Keratinocyte (primary cell): ENCODE measurements around the gene C8G. TPM values are rescaled to one million over a fixed set of nuclear protein-coding genes. Genes with fewer than 3 reads are reported as not detected.

Experiments
- DNase-seq: peaks from one replicate; pipeline ENCODE4 v3.0.0-alpha.2; 2011; ENCODE audit warnings: low read depth, missing footprints, low spot score
- FAIRE-seq: peaks from 2 replicates; lab custom pipeline; 2011; peaks lifted over from hg19 to GRCh38; lab: Jason Lieb, UNC
- H2AFZ ChIP-seq: 2 replicates; pipeline ENCODE4 v1.6.0; 2012; ENCODE audit warnings: low read length, control low read depth, inconsistent platforms; ENCODE audit not compliant: control insufficient read depth
- H3K27ac ChIP-seq: 2 replicates; pipeline ENCODE4 v1.5.1; 2011; ENCODE audit warnings: low read length; ENCODE audit not compliant: control insufficient read depth, insufficient read depth
- H3K27me3 ChIP-seq: 3 replicates; pipeline ENCODE4 v1.6.0; 2011; ENCODE audit warnings: low read length; ENCODE audit not compliant: control insufficient read depth, insufficient read depth; ENCODE audit errors: extremely low read depth
- H3K36me3 ChIP-seq, 2 experiments: 2 replicates in 1 of 2; 3 replicates in 1 of 2; pipeline ENCODE4 v1.5.1; 2011; ENCODE audit warnings: low read length in 2 of 2, mild to moderate bottlenecking in 1 of 2; ENCODE audit not compliant: control insufficient read depth in 2 of 2, insufficient read depth in 2 of 2; ENCODE audit errors: extremely low read depth in 1 of 2
- H3K4me1 ChIP-seq: 3 replicates; pipeline ENCODE4 v1.5.1; 2011; ENCODE audit warnings: low read length; ENCODE audit not compliant: control insufficient read depth, insufficient read depth; ENCODE audit errors: extremely low read depth
- H3K4me2 ChIP-seq: 3 replicates; pipeline ENCODE4 v1.6.0; 2011; ENCODE audit warnings: low read depth, low read length; ENCODE audit not compliant: control insufficient read depth, insufficient read depth; ENCODE audit errors: extremely low read depth
- H3K4me3 ChIP-seq, 3 experiments: fragments of 200-600 bp in 1 of 3; sonication (generic) in 1 of 3; 2 replicates in 2 of 3; 3 replicates in 1 of 3; pipeline ENCODE4 v1.5.1; 2011 to 2016; ENCODE audit warnings: low read length in 3 of 3, mild to moderate bottlenecking in 3 of 3, control low read depth in 2 of 3, inconsistent platforms in 1 of 3, low read depth in 1 of 3, mixed read lengths in 1 of 3, mixed run types in 1 of 3, moderate library complexity in 1 of 3; ENCODE audit not compliant: control insufficient read depth in 2 of 3, insufficient read depth in 2 of 3; ENCODE audit errors: extremely low read depth in 1 of 3
- H3K79me2 ChIP-seq: 2 replicates; pipeline ENCODE4 v1.6.0; 2012; ENCODE audit warnings: low read length; ENCODE audit not compliant: control insufficient read depth, insufficient read depth
- H3K9ac ChIP-seq: 3 replicates; pipeline ENCODE4 v1.6.0; 2011; ENCODE audit warnings: low read length; ENCODE audit not compliant: control insufficient read depth, insufficient read depth; ENCODE audit errors: extremely low read depth
- H3K9me1 ChIP-seq: 3 replicates; pipeline ENCODE4 v1.6.0; 2011; ENCODE audit warnings: low read length; ENCODE audit not compliant: control insufficient read depth, insufficient read depth; ENCODE audit errors: extremely low read depth
- H3K9me3 ChIP-seq: 2 replicates; pipeline ENCODE4 v1.5.1; 2012; ENCODE audit warnings: low read depth, low read length; ENCODE audit not compliant: control insufficient read depth
- H4K20me1 ChIP-seq: 3 replicates; pipeline ENCODE4 v1.6.0; 2011; ENCODE audit warnings: low read length; ENCODE audit not compliant: control insufficient read depth, insufficient read depth; ENCODE audit errors: extremely low read depth
- CTCF ChIP-seq, 3 experiments: IDR thresholded peaks in 1 of 3; conservative IDR thresholded peaks in 1 of 3; optimal IDR thresholded peaks in 1 of 3; 2 replicates in 2 of 3; 3 replicates in 1 of 3; pipeline versions ENCODE3 to v1.5.1; 2011; ENCODE audit warnings: low read length in 3 of 3, mild to moderate bottlenecking in 3 of 3, moderate library complexity in 2 of 3, control low read depth in 1 of 3, inconsistent platforms in 1 of 3; ENCODE audit not compliant: insufficient read depth in 2 of 3; ENCODE audit errors: extremely low read depth in 1 of 3
- EZH2 ChIP-seq: IDR thresholded peaks from one replicate; pipeline ENCODE4 v1.6.1; 2012; ENCODE audit warnings: inconsistent platforms, mild to moderate bottlenecking, low read length, moderate library complexity
- dilution Hi-C: fragments of 300-500 bp; cut with MboI; formaldehyde crosslinking; loops from one replicate; pipeline ENCODE4 v1.7.0; 2020; ENCODE audit warnings: low sequenced_read_pairs; ENCODE audit not compliant: extremely low pct_ligation_motif_present
- polyA plus RNA-seq, 5 experiments: library from polyadenylated mRNA; depleted of rRNA in 3 of 5; stranded (reverse) in 3 of 5; stranded (forward) in 1 of 5; unstranded in 1 of 5; fragments of >200 nt; gene quantifications; 1 replicate in 1 of 5; 2 replicates in 3 of 5; 3 replicates in 1 of 5; pipeline versions ENCODE4 v1.2.1 to v1.2.3, GENCODE V29; 2011 to 2012; ENCODE audit warnings: missing spikeins in 2 of 5, low read depth in 1 of 5, low replicate concordance in 1 of 5

The C8G gene
- polyA plus RNA-seq, 1 donor (not counting 4 experiments of a cell fraction or from before 2014, with no cell fraction given): 0.24 TPM

- H2AFZ ChIP-seq: no peak overlapping the region
- H3K27ac ChIP-seq: no peak overlapping the region
- no peak for FAIRE-seq
- peaks cover 9% of the 10 kb centered on the region for H3K79me2 ChIP-seq
- no peaks in the 10 kb centered on the region for H3K4me1 ChIP-seq
- no peaks in the 10 kb centered on the region for H3K9me3 ChIP-seq
- peaks cover 26 to 52% of the 10 kb centered on the region in 2 experiments for H3K36me3 ChIP-seq
- dilution Hi-C loops: no loop called here
- H4K20me1 ChIP-seq: no peaks in the 10 kb centered on the region
- no peak overlapping the region for H3K9ac ChIP-seq
- H3K4me2 ChIP-seq: no peak overlapping the region
- TF ChIP-seq EZH2 (no peak), CTCF (optimal IDR thresholded peaks at IDR 0.05 in 1 of 3, IDR thresholded peaks at IDR 0.05 in 1 of 3, conservative IDR thresholded peaks at IDR 0.05 in 1 of 3; ENCODE audit: extremely low read depth in 1 of 3, insufficient read depth in 2 of 3, low read length in 3 of 3) (no peak)
- no peaks in the 10 kb centered on the region for H3K27me3 ChIP-seq
- H3K4me3 ChIP-seq: no peak overlapping the region
- H3K9me1 ChIP-seq: no peaks in the 10 kb centered on the region
- DNase-seq: no peak
Observed at GRCh38 chr9:136920734-136921231, 24.3 kb upstream of the C8G start.

GRCh38 chr9:136921307-136921706, 23.7 kb upstream of the C8G start:
- TF ChIP-seq CTCF (optimal IDR thresholded peaks at IDR 0.05 in 1 of 3, IDR thresholded peaks at IDR 0.05 in 1 of 3, conservative IDR thresholded peaks at IDR 0.05 in 1 of 3; ENCODE audit: extremely low read depth in 1 of 3, insufficient read depth in 2 of 3, low read length in 3 of 3) (no peak), EZH2 (no peak)
- no peaks in the 10 kb centered on the region for H3K9me3 ChIP-seq
- no peaks in the 10 kb centered on the region for H3K27me3 ChIP-seq
- H3K4me3 ChIP-seq: no peak overlapping the region
- no peaks in the 10 kb centered on the region for H3K9me1 ChIP-seq
- H2AFZ ChIP-seq: no peak overlapping the region
- H3K4me2 ChIP-seq: no peak overlapping the region
- no peak overlapping the region for H3K27ac ChIP-seq
- H3K9ac ChIP-seq: no peak overlapping the region
- DNase-seq (no peak), FAIRE-seq (no peak)
- dilution Hi-C loops: no loop called here
- no peaks in the 10 kb centered on the region for H3K4me1 ChIP-seq
- H4K20me1 ChIP-seq: no peaks in the 10 kb centered on the region
- H3K79me2 ChIP-seq: peaks cover 5% of the 10 kb centered on the region
- peaks cover 22 to 52% of the 10 kb centered on the region in 2 experiments for H3K36me3 ChIP-seq
